Measurements from ENCODE around the gene TMEM87A. TPM values are rescaled to one million over a fixed set of nuclear protein-coding genes. Genes with fewer than 3 reads are reported as not detected.

Gene TMEM87A
- total and polyA plus RNA-seq, 2 of the 8 experiments (the other 6 are each of a cell fraction or from before 2014, with no cell fraction given): 15.2 to 33.1 TPM

- Histone ChIP-seq H2BK12ac (ENCODE audit: low read depth, low read length) (no peak overlapping the region), H3K4me2 (ENCODE audit: insufficient read depth in 1 of 2, low read depth in 2 of 2, low read length in 2 of 2) (no peak overlapping the region), H3K9me3 (ENCODE audit: insufficient read depth in 2 of 2, low read depth in 1 of 2, low read length in 1 of 2) (no peaks in the 10 kb centered on the region), H3K4me3 (ENCODE audit: extremely low read depth in 1 of 4, insufficient read depth in 2 of 4, low read depth in 3 of 4, low read length in 4 of 4) (no peak overlapping the region), H3K27ac (ENCODE audit: low read depth, low read length) (no peak overlapping the region), H3K18ac (ENCODE audit: extremely low read depth, low read length) (no peak overlapping the region), H3K23me2 (ENCODE audit: low read depth, low read length) (no peaks in the 10 kb centered on the region), H4K8ac (ENCODE audit: extremely low read depth, insufficient read depth, low read length) (no peak overlapping the region), H4K5ac (ENCODE audit: insufficient read length, low read depth, low read length) (no peak overlapping the region), H2AK5ac (ENCODE audit: low read depth, low read length) (no peak overlapping the region), H2BK5ac (ENCODE audit: low read depth, low read length) (no peak overlapping the region), H2BK120ac (replicated peaks; ENCODE audit: low read depth, low read length) (no peak overlapping the region), H3K79me1 (ENCODE audit: low read depth, low read length) (no peaks in the 10 kb centered on the region), H3K23ac (ENCODE audit: insufficient read length) (no peak overlapping the region), H3K4ac (replicated peaks; ENCODE audit: insufficient read length, low read depth, low read length) (no peak overlapping the region), H2BK15ac (ENCODE audit: low read length) (no peak overlapping the region), H3K36me3 (ENCODE audit: control insufficient read depth in 2 of 4, insufficient read depth in 4 of 4, low read length in 3 of 4) (peaks cover 2 to 32% (median 14%) of the 10 kb centered on the region in 4 experiments; a peak in 6 of 8 replicates), H3K56ac (replicated peaks; ENCODE audit: insufficient read length, low read depth, low read length) (no peak overlapping the region), H3K27me3 (replicated peaks in 1 of 4; ENCODE audit: control insufficient read depth in 3 of 4, extremely low read depth in 1 of 4, insufficient read depth in 3 of 4, low read length in 3 of 4) (no peaks in the 10 kb centered on the region), H4K91ac (replicated peaks; ENCODE audit: insufficient read length, low read length) (no peak overlapping the region), H2AFZ (ENCODE audit: low read length) (no peak overlapping the region), H2BK20ac (ENCODE audit: low read length) (no peak overlapping the region), H3K9ac (replicated peaks in 1 of 4; ENCODE audit: extremely low read depth in 1 of 4, low read depth in 3 of 4, low read length in 3 of 4) (no peak overlapping the region), H4K20me1 (replicated peaks in 1 of 2; ENCODE audit: control insufficient read depth in 1 of 2, insufficient read depth in 2 of 2, low read length in 2 of 2) (peaks cover 0 to 2% of the 10 kb centered on the region in 2 experiments), H3K14ac (ENCODE audit: insufficient read length) (no peak overlapping the region), H3K79me2 (ENCODE audit: control insufficient read depth in 1 of 2, insufficient read depth in 2 of 2, low read length in 2 of 2) (no peaks in the 10 kb centered on the region), H3K4me1 (replicated peaks in 1 of 4; ENCODE audit: control insufficient read depth in 3 of 4, insufficient read depth in 4 of 4, low read length in 3 of 4) (no peaks in the 10 kb centered on the region)
- ChIA-PET CTCF (ENCODE audit: partially characterized antibody) (interaction anchor here (0.9 kb wide), 1 partner anchor 10 kb away, joined by 3 read pairs; no protein-coding TSS in a partner anchor), POLR2A (ENCODE audit: partially characterized antibody) (no interaction called here)
- DNase-seq (ENCODE audit: low read depth in 1 of 2, low spot score in 2 of 2): no peak
- TF ChIP-seq USF2 (IDR thresholded peaks at IDR 0.05; ENCODE audit: low read length): no peak
- WGBS, 2 experiments (ENCODE audit: extremely low coverage in 1 of 2, insufficient coverage in 1 of 2, insufficient read length in 1 of 2, insufficient replicate concordance in 2 of 2, low coverage in 1 of 2, low lambda C conversion rate in 2 of 2, missing lambda C conversion rate in 1 of 2): 86% methylated on average over 1 of the region's 1 CpG; no CpG with 5 or more reads in 1 of the 2 experiments
- no peak for FAIRE-seq
Observed at GRCh38 chr15:42240823-42241222, 32.4 kb downstream of the TMEM87A start.
